SJCRH30 (cell line): ENCODE measurements around the gene LTA4H. TPM values are rescaled to one million over a fixed set of nuclear protein-coding genes. Genes with fewer than 3 reads are reported as not detected.
"Not testable (repeated sequence)": the region's sequence is repeated elsewhere in the genome, so short reads cannot be mapped to it uniquely, and the experiment has no call there.

Source experiments
- DNase-seq, 2 experiments: peaks; one replicate each; pipeline ENCODE4 v3.0.0-alpha.2; 2015 to 2020
- H3K27ac ChIP-seq: fragments of 250-450 bp; sonication (Bioruptor Pico); 2 replicates; pipeline ENCODE4 v1.5.1; 2020; ENCODE audit warnings: mild to moderate bottlenecking, moderate library complexity
- H3K27me3 ChIP-seq: fragments of 250-450 bp; sonication (Bioruptor Pico); 2 replicates; pipeline ENCODE4 v1.5.1; 2020; ENCODE audit warnings: mild to moderate bottlenecking, moderate library complexity
- H3K36me3 ChIP-seq: fragments of 250-450 bp; sonication (Bioruptor Pico); 2 replicates; pipeline ENCODE4 v1.5.1; 2020; ENCODE audit warnings: mild to moderate bottlenecking, moderate library complexity
- H3K4me1 ChIP-seq: fragments of 250-450 bp; sonication (Bioruptor Pico); 2 replicates; pipeline ENCODE4 v1.5.1; 2020; ENCODE audit warnings: mild to moderate bottlenecking, moderate library complexity
- H3K4me3 ChIP-seq: fragments of 250-450 bp; sonication (Bioruptor Pico); 2 replicates; pipeline ENCODE4 v1.5.1; 2020; ENCODE audit warnings: mild to moderate bottlenecking, moderate library complexity
- H3K9me3 ChIP-seq: fragments of 250-450 bp; sonication (Bioruptor Pico); replicated peaks from 2 replicates; pipeline ENCODE4 v1.5.1; 2020; ENCODE audit warnings: mild to moderate bottlenecking, moderate library complexity
- total RNA-seq: library from RNA; depleted of rRNA; stranded (reverse); fragments of >200 nt; shearing (Covaris generic); gene quantifications from 2 replicates; pipeline ENCODE4 v1.2.3, GENCODE V29; 2014

Gene LTA4H
- total RNA-seq, 1 experiment from 2014 or later = 85.6 TPM

- DNase-seq = not testable (repeated sequence)
Observed at GRCh38 chr12:96065776-96066175, 30.4 kb upstream of the LTA4H start.

GRCh38 chr12:96064966-96065365, 29.6 kb upstream of the LTA4H start:
- H3K36me3 ChIP-seq = no peaks in the 10 kb centered on the region
- no peak for DNase-seq

More at GRCh38 chr12:96065776-96066175, 30.4 kb upstream of the LTA4H start:
- H3K4me1 ChIP-seq, H3K4me3 ChIP-seq, H3K9me3 ChIP-seq, H3K36me3 ChIP-seq, H3K27ac ChIP-seq, H3K27me3 ChIP-seq: not testable (repeated sequence)

GRCh38 chr12:96064271-96064670, 28.9 kb upstream of the LTA4H start:
- Histone ChIP-seq H3K9me3 (no peaks in the 10 kb centered on the region), H3K4me3 (no peak overlapping the region), H3K4me1 (0 out of 2 replicates have a peak, but pooled peaks cover 3% of the 10 kb centered on the region), H3K27me3 (no peaks in the 10 kb centered on the region), H3K36me3 (no peaks in the 10 kb centered on the region), H3K27ac (no peak overlapping the region)
- no peak for DNase-seq

More at GRCh38 chr12:96064966-96065365, 29.6 kb upstream of the LTA4H start:
- Histone ChIP-seq H3K4me1 (0 out of 2 replicates have a peak, but pooled peaks cover 3% of the 10 kb centered on the region), H3K27ac (no peak overlapping the region), H3K9me3 (no peaks in the 10 kb centered on the region), H3K27me3 (no peaks in the 10 kb centered on the region), H3K4me3 (no peak overlapping the region)

GRCh38 chr12:96063046-96063445, 27.7 kb upstream of the LTA4H start:
- H3K27ac ChIP-seq = no peak overlapping the region
- peak; percentile 14 to 59 for DNase-seq
- H3K36me3 ChIP-seq = no peaks in the 10 kb centered on the region
- H3K4me1 ChIP-seq = 0 out of 2 replicates have a peak, but pooled peaks cover 3% of the 10 kb centered on the region
- H3K4me3 ChIP-seq = no peak overlapping the region
- no peaks in the 10 kb centered on the region for H3K9me3 ChIP-seq
- no peaks in the 10 kb centered on the region for H3K27me3 ChIP-seq

- H3K27me3 ChIP-seq = no peaks in the 10 kb centered on the region
- H3K9me3 ChIP-seq = no peaks in the 10 kb centered on the region
- H3K4me3 ChIP-seq = no peak overlapping the region
- no peaks in the 10 kb centered on the region for H3K36me3 ChIP-seq
- H3K27ac ChIP-seq = no peak overlapping the region
- DNase-seq = peak; percentile 69 to 89
- H3K4me1 ChIP-seq = 0 out of 2 replicates have a peak, but pooled peaks cover 3% of the 10 kb centered on the region
Observed at GRCh38 chr12:96061864-96062453, 26.6 kb upstream of the LTA4H start.

GRCh38 chr12:96061323-96061722, 25.9 kb upstream of the LTA4H start:
- DNase-seq = no peak
- Histone ChIP-seq H3K4me3 (no peak overlapping the region), H3K36me3 (no peaks in the 10 kb centered on the region), H3K9me3 (no peaks in the 10 kb centered on the region), H3K4me1 (0 out of 2 replicates have a peak, but pooled peaks cover 3% of the 10 kb centered on the region), H3K27ac (no peak overlapping the region), H3K27me3 (no peaks in the 10 kb centered on the region)

GRCh38 chr12:96060041-96060440, 24.7 kb upstream of the LTA4H start:
- Histone ChIP-seq H3K27ac (no peak overlapping the region), H3K27me3 (no peaks in the 10 kb centered on the region), H3K4me3 (no peak overlapping the region), H3K9me3 (no peaks in the 10 kb centered on the region), H3K4me1 (0 out of 2 replicates have a peak, but pooled peaks cover 3% of the 10 kb centered on the region), H3K36me3 (no peaks in the 10 kb centered on the region)
- DNase-seq = no peak

GRCh38 chr12:96057986-96058553, 22.7 kb upstream of the LTA4H start:
- DNase-seq = no peak
- Histone ChIP-seq H3K9me3 (no peaks in the 10 kb centered on the region), H3K27me3 (no peaks in the 10 kb centered on the region), H3K27ac (no peak overlapping the region), H3K4me1 (0 out of 2 replicates have a peak, but pooled peaks cover 3% of the 10 kb centered on the region), H3K4me3 (no peak overlapping the region), H3K36me3 (no peaks in the 10 kb centered on the region)

- Histone ChIP-seq H3K36me3 (no peaks in the 10 kb centered on the region), H3K4me1 (no peaks in the 10 kb centered on the region), H3K4me3 (no peak overlapping the region), H3K27ac (no peak overlapping the region), H3K9me3 (no peaks in the 10 kb centered on the region), H3K27me3 (no peaks in the 10 kb centered on the region)
- no peak for DNase-seq
Observed at GRCh38 chr12:96056646-96057455, 21.5 kb upstream of the LTA4H start.

- H3K4me3 ChIP-seq = no peak overlapping the region
- H3K27ac ChIP-seq = no peak overlapping the region
- no peaks in the 10 kb centered on the region for H3K27me3 ChIP-seq
- no peak for DNase-seq
- no peaks in the 10 kb centered on the region for H3K9me3 ChIP-seq
- H3K36me3 ChIP-seq = no peaks in the 10 kb centered on the region
- no peaks in the 10 kb centered on the region for H3K4me1 ChIP-seq
Observed at GRCh38 chr12:96054244-96054610, 18.8 kb upstream of the LTA4H start.

- H3K36me3 ChIP-seq = no peaks in the 10 kb centered on the region
- no peak overlapping the region for H3K4me3 ChIP-seq
- no peaks in the 10 kb centered on the region for H3K27me3 ChIP-seq
- no peak overlapping the region for H3K27ac ChIP-seq
- no peak for DNase-seq
- H3K4me1 ChIP-seq = no peaks in the 10 kb centered on the region
- no peaks in the 10 kb centered on the region for H3K9me3 ChIP-seq
Observed at GRCh38 chr12:96053476-96054243, 18.3 kb upstream of the LTA4H start.

GRCh38 chr12:96051756-96052485, 16.5 kb upstream of the LTA4H start:
- DNase-seq = no peak
- H3K4me3 ChIP-seq = no peak overlapping the region
- no peak overlapping the region for H3K27ac ChIP-seq
- no peaks in the 10 kb centered on the region for H3K9me3 ChIP-seq
- H3K4me1 ChIP-seq = peaks cover 7% of the 10 kb centered on the region; the same call in 1 of the 2 replicates
- no peaks in the 10 kb centered on the region for H3K36me3 ChIP-seq
- no peaks in the 10 kb centered on the region for H3K27me3 ChIP-seq

- H3K4me3 ChIP-seq = no peak overlapping the region
- peaks cover 7% of the 10 kb centered on the region; the same call in 1 of the 2 replicates for H3K4me1 ChIP-seq
- no peaks in the 10 kb centered on the region for H3K36me3 ChIP-seq
- H3K27ac ChIP-seq = no peak overlapping the region
- no peak for DNase-seq
- H3K27me3 ChIP-seq = no peaks in the 10 kb centered on the region
- no peaks in the 10 kb centered on the region for H3K9me3 ChIP-seq
Observed at GRCh38 chr12:96050139-96050538, 14.8 kb upstream of the LTA4H start.

- no peak overlapping the region for H3K4me3 ChIP-seq
- DNase-seq = no peak
Observed at GRCh38 chr12:96049101-96049500, 13.7 kb upstream of the LTA4H start.

More at GRCh38 chr12:96049101-96049500, 13.7 kb upstream of the LTA4H start:
- Histone ChIP-seq H3K36me3 (no peaks in the 10 kb centered on the region), H3K4me1 (peaks cover 7% of the 10 kb centered on the region; the same call in 1 of the 2 replicates), H3K9me3 (no peaks in the 10 kb centered on the region), H3K27ac (no peak overlapping the region), H3K27me3 (no peaks in the 10 kb centered on the region)
